Activated naive CD4-positive, alpha-beta T cell treated with anti-CD3 and anti-CD28 coated beads for 36 hours (primary cell): Measurements from ENCODE around the gene KIAA0753. TPM values are rescaled to one million over a fixed set of nuclear protein-coding genes. Genes with fewer than 3 reads are reported as not detected.

Experiments
- CTCF ChIA-PET: fragments of 350-600 bp; sonication (Branson Sonifier 250); formaldehyde crosslinking; loops from one replicate; lab custom pipeline; 2021; ENCODE audit warnings: antibody characterized with exemption; lab: Charles Lee
- DNase-seq: peaks from one replicate; pipeline ENCODE4 v3.0.0-alpha.2; 2020
- H3K27ac Mint-ChIP-seq: one replicate; pipeline ENCODE4 v1.8.0; 2021; ENCODE audit warnings: mild to moderate bottlenecking, mixed read lengths
- H3K27me3 Mint-ChIP-seq: one replicate; pipeline ENCODE4 v1.8.0; 2021; ENCODE audit warnings: low read depth, mixed read lengths
- H3K36me3 Mint-ChIP-seq: one replicate; pipeline ENCODE4 v1.8.0; 2021; ENCODE audit warnings: low read depth, mixed read lengths
- H3K4me1 Mint-ChIP-seq: one replicate; pipeline ENCODE4 v1.8.0; 2021; ENCODE audit warnings: low read depth, mixed read lengths
- H3K4me3 Mint-ChIP-seq: one replicate; pipeline ENCODE4 v1.8.0; 2021; ENCODE audit warnings: mild to moderate bottlenecking, moderate library complexity, mixed read lengths
- H3K9me3 Mint-ChIP-seq: one replicate; pipeline ENCODE4 v1.8.0; 2021; ENCODE audit warnings: mixed read lengths
- intact Hi-C: fragments of 100-400 bp; cut with micrococcal nuclease; formaldehyde crosslinking; loops from one replicate; pipeline ENCODE4 v1.15.1; 2023
- total RNA-seq, 2 experiments: library from RNA; stranded (reverse); gene quantifications; one replicate each; pipeline ENCODE4 v1.2.3, GENCODE V29; 2021

Gene KIAA0753
- total RNA-seq, 2 experiments from 2014 or later = 7.7 to 8.1 TPM

- Mint-ChIP-seq H3K27ac (no peak overlapping the region), H3K36me3 (peaks cover 61% of the 10 kb centered on the region), H3K9me3 (peaks cover 5% of the 10 kb centered on the region), H3K27me3 (no peaks in the 10 kb centered on the region), H3K4me3 (no peak overlapping the region), H3K4me1 (no peaks in the 10 kb centered on the region)
- DNase-seq = no peak
- CTCF ChIA-PET = no interaction called here
- intact Hi-C loops = no loop called here
Measured at GRCh38 chr17:6589266-6589946, 51.1 kb downstream of the KIAA0753 start.

GRCh38 chr17:6588165-6588564 lies 52.3 kb downstream of the KIAA0753 start:
- CTCF ChIA-PET = no interaction called here
- H3K36me3 Mint-ChIP-seq = peaks cover 61% of the 10 kb centered on the region
- H3K27me3 Mint-ChIP-seq = no peaks in the 10 kb centered on the region
- H3K4me3 Mint-ChIP-seq = no peak overlapping the region
- no peak overlapping the region for H3K27ac Mint-ChIP-seq
- no peaks in the 10 kb centered on the region for H3K4me1 Mint-ChIP-seq
- intact Hi-C loops = no loop called here
- DNase-seq = no peak
- H3K9me3 Mint-ChIP-seq = peaks cover 5% of the 10 kb centered on the region

- Mint-ChIP-seq H3K9me3 (peaks cover 5% of the 10 kb centered on the region), H3K36me3 (peaks cover 68% of the 10 kb centered on the region), H3K4me1 (no peaks in the 10 kb centered on the region), H3K4me3 (no peak overlapping the region), H3K27me3 (no peaks in the 10 kb centered on the region), H3K27ac (no peak overlapping the region)
- CTCF ChIA-PET = no interaction called here
- DNase-seq = no peak
- intact Hi-C loops = no loop called here
Measured at GRCh38 chr17:6587310-6587709, 53.2 kb downstream of the KIAA0753 start.

- Mint-ChIP-seq H3K36me3 (peaks cover 48% of the 10 kb centered on the region), H3K27me3 (no peaks in the 10 kb centered on the region), H3K4me3 (no peak overlapping the region), H3K4me1 (no peaks in the 10 kb centered on the region), H3K9me3 (peaks cover 5% of the 10 kb centered on the region), H3K27ac (no peak overlapping the region)
- CTCF ChIA-PET = no interaction called here
- DNase-seq = no peak
- intact Hi-C loops = no loop called here
Measured at GRCh38 chr17:6583411-6583810, 57.1 kb downstream of the KIAA0753 start.

GRCh38 chr17:6580625-6581024 lies 59.9 kb downstream of the KIAA0753 start:
- no peak for DNase-seq
- intact Hi-C loops = no loop called here
- H3K4me3 Mint-ChIP-seq = no peak overlapping the region
- no peak overlapping the region for H3K27ac Mint-ChIP-seq
- H3K4me1 Mint-ChIP-seq = peaks cover 8% of the 10 kb centered on the region
- peaks cover under 1% of the 10 kb centered on the region for H3K9me3 Mint-ChIP-seq
- H3K27me3 Mint-ChIP-seq = no peaks in the 10 kb centered on the region
- CTCF ChIA-PET = no interaction called here
- H3K36me3 Mint-ChIP-seq = peaks cover 41% of the 10 kb centered on the region

- no peaks in the 10 kb centered on the region for H3K27me3 Mint-ChIP-seq
- no peak overlapping the region for H3K4me3 Mint-ChIP-seq
- peaks cover 18% of the 10 kb centered on the region for H3K4me1 Mint-ChIP-seq
- intact Hi-C loops = no loop called here
- CTCF ChIA-PET = no interaction called here
- DNase-seq = no peak
- no peak overlapping the region for H3K27ac Mint-ChIP-seq
- no peaks in the 10 kb centered on the region for H3K9me3 Mint-ChIP-seq
- peaks cover 25% of the 10 kb centered on the region for H3K36me3 Mint-ChIP-seq
Measured at GRCh38 chr17:6578491-6578890, 62.0 kb downstream of the KIAA0753 start.

- CTCF ChIA-PET = no interaction called here
Measured at GRCh38 chr17:6577686-6578263, 62.7 kb downstream of the KIAA0753 start.

GRCh38 chr17:6576038-6576785 lies 64.3 kb downstream of the KIAA0753 start:
- intact Hi-C loops = no loop called here
- Mint-ChIP-seq H3K4me1 (peaks cover 18% of the 10 kb centered on the region), H3K27me3 (no peaks in the 10 kb centered on the region), H3K27ac (no peak overlapping the region), H3K9me3 (no peaks in the 10 kb centered on the region), H3K4me3 (no peak overlapping the region), H3K36me3 (peaks cover 12% of the 10 kb centered on the region)
- DNase-seq = no peak
- CTCF ChIA-PET = no interaction called here

More at GRCh38 chr17:6577686-6578263, 62.7 kb downstream of the KIAA0753 start:
- H3K4me3 Mint-ChIP-seq = no peak overlapping the region
- H3K36me3 Mint-ChIP-seq = peaks cover 18% of the 10 kb centered on the region
- intact Hi-C loops = no loop called here
- no peaks in the 10 kb centered on the region for H3K9me3 Mint-ChIP-seq
- DNase-seq = no peak
- H3K27me3 Mint-ChIP-seq = no peaks in the 10 kb centered on the region
- H3K4me1 Mint-ChIP-seq = peaks cover 18% of the 10 kb centered on the region
- H3K27ac Mint-ChIP-seq = no peak overlapping the region

- CTCF ChIA-PET = interaction anchor here (1.1 kb wide), 1 partner anchor 102 kb away, joined by 3 read pairs; no protein-coding TSS in a partner anchor
Measured at GRCh38 chr17:6575596-6575988, 64.9 kb downstream of the KIAA0753 start.

GRCh38 chr17:6574687-6575595 lies 65.6 kb downstream of the KIAA0753 start:
- no peaks in the 10 kb centered on the region for H3K27me3 Mint-ChIP-seq
- H3K36me3 Mint-ChIP-seq = peaks cover 12% of the 10 kb centered on the region
- no peaks in the 10 kb centered on the region for H3K9me3 Mint-ChIP-seq
- H3K4me3 Mint-ChIP-seq = no peak overlapping the region
- intact Hi-C loops = no loop called here
- DNase-seq = peak; percentile 63
- CTCF ChIA-PET = interaction anchor here (1.1 kb wide), 1 partner anchor 102 kb away, joined by 3 read pairs; no protein-coding TSS in a partner anchor
- H3K4me1 Mint-ChIP-seq = peaks cover 18% of the 10 kb centered on the region
- H3K27ac Mint-ChIP-seq = no peak overlapping the region

More at GRCh38 chr17:6575596-6575988, 64.9 kb downstream of the KIAA0753 start:
- Mint-ChIP-seq H3K27me3 (no peaks in the 10 kb centered on the region), H3K4me3 (no peak overlapping the region), H3K4me1 (peaks cover 18% of the 10 kb centered on the region), H3K27ac (no peak overlapping the region), H3K36me3 (peaks cover 12% of the 10 kb centered on the region), H3K9me3 (no peaks in the 10 kb centered on the region)
- intact Hi-C loops = no loop called here
- no peak for DNase-seq

GRCh38 chr17:6573982-6574686 lies 66.4 kb downstream of the KIAA0753 start:
- CTCF ChIA-PET = interaction anchor here (1.1 kb wide), 1 partner anchor 101 kb away, joined by 3 read pairs; no protein-coding TSS in a partner anchor
- H3K4me1 Mint-ChIP-seq = peaks cover 18% of the 10 kb centered on the region
- H3K4me3 Mint-ChIP-seq = no peak overlapping the region
- H3K27me3 Mint-ChIP-seq = no peaks in the 10 kb centered on the region
- no peak for DNase-seq
- peaks cover 12% of the 10 kb centered on the region for H3K36me3 Mint-ChIP-seq
- no peak overlapping the region for H3K27ac Mint-ChIP-seq
- intact Hi-C loops = no loop called here
- no peaks in the 10 kb centered on the region for H3K9me3 Mint-ChIP-seq
